DOHH2 (cell line): ENCODE data around the gene RANBP1.

Experiments used
- CTCF ChIP-seq: fragments of 200-600 bp; sonication (generic); IDR thresholded peaks from one replicate; pipeline ENCODE4 v1.5.1; 2014; ENCODE audit warnings: antibody characterized with exemption, mild to moderate bottlenecking, low read depth, low read length; ENCODE audit not compliant: poor library complexity, severe bottlenecking
- EZH2phosphoT487 ChIP-seq: fragments of 200-600 bp; sonication (generic); IDR thresholded peaks from 2 replicates; pipeline ENCODE4 v1.6.1; 2017; ENCODE audit warnings: borderline replicate concordance, mild to moderate bottlenecking, antibody characterized with exemption, low read length, moderate library complexity, mixed read lengths

- TF ChIP-seq CTCF (no peak), EZH2phosphoT487 (no peak)
Observed at GRCh38 chr22:20086101-20086599, 29.8 kb upstream of the RANBP1 start.
